ENCODE results near the gene NIPBL.
"Not testable (repeated sequence)": the region's sequence is repeated elsewhere in the genome, so short reads cannot be mapped to it uniquely, and the experiment has no call there.

The NIPBL gene

DNA sequence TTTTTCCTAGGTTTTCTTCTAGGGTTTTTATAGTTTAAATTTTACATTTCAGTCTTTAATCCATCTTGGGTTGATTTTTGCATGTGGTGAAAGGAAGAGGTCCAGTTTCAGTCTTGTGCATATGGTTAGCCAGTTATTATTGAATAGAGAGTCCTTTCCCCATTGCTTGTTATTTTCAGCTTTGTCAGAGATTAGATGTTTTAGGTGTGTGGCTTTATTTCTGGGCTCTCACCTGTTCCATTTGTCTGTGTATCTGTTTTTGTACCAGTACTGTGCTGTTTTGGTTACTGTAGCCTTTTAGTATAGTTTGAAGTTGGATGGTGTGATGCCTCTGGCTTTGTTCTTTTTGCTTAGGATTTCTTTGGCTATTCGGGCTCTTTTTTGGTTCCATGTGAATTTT is 25.8 kb downstream of the NIPBL start:
- FAIRE-seq, result no peak

DNA sequence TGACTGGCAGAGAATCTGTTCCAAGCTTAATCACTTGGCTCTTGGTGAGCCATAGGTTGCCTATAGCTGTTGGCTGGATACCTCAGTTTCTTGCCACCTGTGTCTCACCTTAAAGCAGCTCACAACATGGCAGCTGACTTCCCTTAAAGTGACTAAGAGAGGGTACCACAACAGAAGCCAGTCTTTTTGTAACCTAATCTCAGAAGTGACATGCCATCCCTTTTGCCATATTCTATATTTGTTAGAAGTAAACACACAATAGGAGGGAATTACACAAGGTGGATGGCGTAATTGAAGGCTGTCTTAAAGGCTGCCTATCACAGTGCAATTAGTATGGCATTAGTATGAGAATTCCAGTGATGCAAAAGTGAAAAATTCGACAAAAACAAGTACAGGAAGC is 28.1 kb downstream of the NIPBL start:
- no peak for FAIRE-seq

DNA sequence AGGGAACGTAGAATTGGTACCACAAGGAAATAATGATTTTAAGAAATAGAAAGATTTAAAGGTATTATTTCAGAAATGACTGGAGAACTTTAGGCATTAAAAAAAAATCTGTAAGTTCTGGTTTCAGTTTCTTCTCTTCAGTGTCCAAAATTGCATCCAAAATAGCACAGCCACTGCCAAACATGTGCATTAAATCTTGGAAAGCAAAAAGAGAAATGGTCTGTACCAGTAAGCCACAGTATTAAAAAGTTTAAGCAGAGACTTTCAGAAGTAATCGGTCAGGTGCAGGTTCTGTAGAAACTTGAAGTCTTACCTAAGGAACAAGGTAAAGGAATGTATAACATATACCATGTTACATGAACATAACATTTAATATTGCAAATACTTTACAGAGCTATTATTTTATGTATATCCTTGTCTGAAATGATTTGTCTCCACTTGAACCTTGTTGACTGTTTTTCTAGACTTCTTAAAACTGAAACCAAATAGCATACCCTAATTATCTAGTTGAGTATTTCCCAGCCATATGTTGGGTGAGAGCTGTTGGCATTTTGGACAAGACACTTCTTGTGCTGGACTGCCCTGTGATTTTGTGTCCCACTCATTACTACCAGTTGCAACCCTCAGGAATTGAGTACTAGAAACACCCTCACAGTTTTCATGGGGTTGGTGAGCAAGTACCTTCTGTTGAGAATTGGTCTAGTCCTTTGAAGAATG is 32.1 kb downstream of the NIPBL start:
- no peak for FAIRE-seq

DNA sequence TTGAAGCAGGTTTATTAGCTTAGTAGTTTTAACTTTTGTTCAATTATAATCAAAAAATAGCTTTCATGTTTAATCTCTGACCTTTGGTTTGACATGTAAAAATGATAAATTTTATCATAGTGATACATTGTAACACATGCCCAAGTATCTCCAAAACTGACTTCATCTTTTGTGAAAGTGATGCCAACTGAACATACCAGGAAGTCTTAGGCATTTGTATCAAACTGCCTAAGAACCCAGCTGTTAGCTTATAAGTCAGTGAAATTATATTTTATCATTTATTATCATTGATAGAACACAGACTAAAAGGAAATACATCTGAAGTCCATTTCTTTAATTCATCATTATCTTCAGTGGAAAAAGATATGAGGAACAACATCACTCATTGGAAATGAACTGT is 39.1 kb downstream of the NIPBL start:
- no peak for FAIRE-seq

DNA sequence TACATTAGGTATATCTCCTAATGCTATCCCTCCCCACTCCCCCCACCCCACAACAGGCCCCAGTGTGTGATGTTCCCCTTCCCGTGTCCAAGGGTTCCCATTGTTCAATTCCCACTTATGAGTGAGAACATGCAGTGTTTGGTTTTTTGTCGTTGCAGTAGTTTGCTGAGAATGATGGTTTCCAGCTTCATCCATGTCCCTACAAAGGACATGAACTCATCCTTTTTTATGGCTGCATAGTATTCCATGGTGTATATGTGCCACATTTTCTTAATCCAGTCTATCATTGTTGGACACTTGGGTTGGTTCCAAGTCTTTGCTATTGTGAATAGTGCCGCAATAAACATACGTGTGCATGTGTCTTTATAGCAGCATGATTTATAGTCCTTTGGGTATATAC is 40.0 kb downstream of the NIPBL start:
- FAIRE-seq, result not testable (repeated sequence)

DNA sequence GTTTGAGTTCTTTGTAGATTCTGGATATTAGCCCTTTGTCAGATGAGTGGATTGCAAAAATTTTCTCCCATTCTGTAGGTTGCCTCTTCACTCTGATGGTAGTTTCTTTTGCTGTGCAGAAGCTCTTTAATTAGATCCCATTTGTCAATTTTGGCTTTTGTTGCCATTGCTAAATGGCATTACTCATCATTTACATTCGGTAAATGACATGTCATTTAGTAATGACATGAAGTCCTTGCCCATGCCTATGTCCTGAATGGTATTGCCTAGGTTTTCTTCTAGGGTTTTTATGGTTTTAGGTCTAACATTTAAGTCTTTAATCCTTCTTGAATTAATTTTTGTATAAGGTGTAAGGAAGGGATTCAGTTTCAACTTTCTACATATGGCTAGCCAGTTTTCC is 40.8 kb downstream of the NIPBL start:
- not testable (repeated sequence) for FAIRE-seq

DNA sequence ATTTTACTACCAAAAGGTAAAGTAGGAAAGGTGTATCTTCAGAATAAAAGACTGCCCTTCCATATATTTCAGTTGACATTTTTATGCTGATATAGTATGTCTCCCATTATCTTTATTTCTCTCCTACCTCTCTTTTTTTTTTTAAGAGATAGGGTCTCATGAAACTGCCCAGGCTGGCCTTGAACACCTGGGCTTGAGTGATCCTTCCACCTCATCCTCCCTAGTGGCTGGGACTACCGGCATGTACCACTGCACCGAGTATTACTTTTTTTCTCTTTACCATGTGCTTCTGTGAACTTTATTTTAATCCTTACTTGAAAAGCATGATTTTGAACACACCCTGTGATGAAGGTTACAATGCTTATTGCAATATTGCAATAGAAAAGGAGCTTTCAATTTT is 42.7 kb downstream of the NIPBL start:
- FAIRE-seq, result no peak

DNA sequence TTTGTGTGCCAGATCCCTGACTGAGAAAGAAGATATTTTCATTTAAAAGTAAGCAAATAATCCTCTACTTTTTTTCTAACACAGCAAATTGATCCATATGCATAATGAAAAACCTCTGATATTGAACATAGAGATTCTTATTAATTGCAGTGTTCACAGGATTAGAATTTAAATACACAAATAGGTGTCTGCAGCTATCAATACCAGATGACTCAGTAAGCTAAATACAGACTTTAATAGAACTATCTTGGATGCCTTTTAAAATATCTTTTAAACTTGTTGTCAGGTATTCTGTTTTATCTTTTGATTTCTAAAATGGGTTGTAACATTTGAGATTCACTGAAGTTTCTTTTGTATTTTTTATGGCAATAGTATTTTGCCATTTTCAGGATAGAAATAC is 43.1 kb downstream of the NIPBL start:
- no peak for FAIRE-seq

DNA sequence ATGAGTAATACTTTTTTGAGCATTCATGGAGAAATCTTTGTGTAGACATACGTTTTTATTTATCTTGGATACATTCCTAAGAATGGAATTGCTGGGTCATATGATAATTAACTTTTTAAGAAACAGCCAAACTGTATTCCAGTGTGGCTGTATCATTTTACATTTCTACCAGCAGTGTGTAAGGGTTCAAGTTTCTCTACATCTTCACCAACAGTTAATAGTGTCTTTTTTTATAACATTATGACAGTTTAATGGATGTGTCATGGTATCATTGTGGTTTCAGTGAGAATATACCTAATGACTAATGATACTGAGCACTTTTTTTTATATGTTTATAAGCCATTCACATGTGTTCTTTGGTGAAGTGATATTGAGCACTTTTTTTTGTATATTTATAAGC is 52.4 kb downstream of the NIPBL start:
- FAIRE-seq, result peak; percentile 30

DNA sequence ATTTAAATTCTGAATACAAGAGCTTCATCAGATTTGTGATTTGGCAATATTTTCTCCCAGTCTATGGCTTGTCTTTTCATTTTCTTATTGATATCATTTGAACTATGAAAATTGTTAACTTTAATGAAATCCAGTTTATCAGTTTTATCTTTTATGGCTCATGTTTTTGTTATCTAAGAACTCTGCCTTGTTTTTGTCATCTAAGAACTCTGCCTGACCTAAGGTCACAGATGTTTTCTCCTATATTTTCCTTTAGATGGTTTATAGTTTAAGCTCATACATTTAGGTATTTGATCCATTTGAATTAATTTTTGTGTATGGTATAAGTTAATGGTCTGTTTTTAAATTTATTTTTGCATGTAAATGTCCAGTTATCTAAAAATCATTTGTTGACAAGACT is 52.9 kb downstream of the NIPBL start:
- FAIRE-seq, result peak; percentile 37

DNA sequence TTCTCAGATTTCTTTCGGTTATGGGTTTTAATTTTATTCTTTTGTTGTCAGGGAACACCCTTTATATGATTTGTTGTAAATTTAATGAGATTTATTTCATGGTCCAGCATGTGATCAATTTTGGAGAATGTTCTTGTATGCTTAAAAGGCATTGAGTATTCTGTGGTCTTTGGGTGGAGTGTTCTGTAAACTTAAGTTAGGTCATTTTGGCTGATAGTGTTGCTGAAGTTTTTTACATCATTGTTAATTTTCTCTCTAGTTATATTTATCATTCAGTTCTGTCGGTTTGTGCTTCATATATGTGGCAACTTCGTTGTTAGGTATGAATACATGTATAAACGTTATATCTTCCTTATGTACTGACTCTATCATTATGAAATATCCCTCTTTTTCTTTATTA is 55.5 kb downstream of the NIPBL start:
- FAIRE-seq, result no peak

DNA sequence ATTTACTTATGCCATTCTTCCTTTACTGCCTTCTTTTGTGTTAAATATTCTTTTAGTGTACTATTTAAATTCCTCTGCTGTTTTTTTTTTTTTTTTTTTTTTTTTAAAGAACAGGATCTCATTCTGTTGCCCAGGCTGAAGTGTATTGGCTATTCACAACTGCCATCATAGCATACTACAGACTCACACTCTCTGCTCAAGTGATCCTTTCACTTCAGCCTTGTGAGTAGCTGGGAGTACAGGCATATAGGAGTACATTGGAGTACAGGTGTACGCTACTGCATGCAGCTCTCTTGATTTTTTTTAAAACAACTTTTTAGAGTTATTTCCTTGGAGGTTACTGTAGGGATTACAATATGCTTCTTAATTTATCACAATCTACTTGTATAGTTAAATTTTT is 56.1 kb downstream of the NIPBL start:
- no peak for FAIRE-seq

DNA sequence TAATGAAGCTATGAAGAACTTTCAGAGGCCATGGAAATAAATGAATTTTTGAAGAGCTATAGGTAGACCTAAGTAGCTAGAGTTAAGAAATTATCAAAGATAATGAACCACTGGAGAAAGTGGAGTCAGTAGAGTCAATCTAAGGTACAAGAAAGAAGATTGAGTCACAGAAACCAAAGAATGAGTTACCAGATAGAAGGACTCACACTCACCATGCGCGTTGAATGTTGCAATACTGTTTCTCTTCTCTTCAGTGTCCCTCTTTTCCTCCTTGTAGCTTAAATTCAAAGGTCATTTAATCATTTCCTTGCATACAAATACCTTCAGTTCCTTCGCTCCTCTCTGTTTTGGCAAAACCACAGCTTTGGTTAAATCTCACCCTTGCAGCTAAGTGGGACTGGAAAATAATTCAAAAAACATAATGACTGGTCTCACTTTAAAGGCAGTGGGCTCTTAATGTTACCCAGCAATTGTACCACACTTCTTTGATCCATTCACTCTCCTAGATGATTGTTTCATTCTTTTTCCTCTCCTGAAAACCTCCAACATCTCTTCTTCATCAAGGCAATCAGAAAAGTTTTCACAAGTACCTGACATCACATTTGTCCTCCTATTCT is 58.3 kb downstream of the NIPBL start:
- no peak for FAIRE-seq

DNA sequence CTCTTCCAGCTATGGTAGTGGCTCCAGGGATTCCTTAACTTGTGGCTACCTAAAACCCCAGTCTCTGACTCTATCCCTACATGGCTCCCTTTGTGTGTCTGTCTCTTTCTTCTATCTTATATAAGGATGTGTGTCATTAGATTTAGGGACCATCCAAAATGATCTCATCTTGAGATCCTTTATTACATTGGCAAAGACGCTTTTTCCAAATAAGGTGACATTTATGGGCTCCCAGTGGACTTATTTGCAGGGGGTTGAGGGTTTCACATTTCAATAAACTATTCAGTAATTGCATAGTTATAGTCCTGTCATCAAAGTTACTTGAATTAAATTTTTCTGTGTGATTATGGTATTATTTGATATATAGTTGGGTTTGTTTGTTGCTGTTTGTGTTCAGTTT is 59.2 kb downstream of the NIPBL start:
- FAIRE-seq, result no peak

DNA sequence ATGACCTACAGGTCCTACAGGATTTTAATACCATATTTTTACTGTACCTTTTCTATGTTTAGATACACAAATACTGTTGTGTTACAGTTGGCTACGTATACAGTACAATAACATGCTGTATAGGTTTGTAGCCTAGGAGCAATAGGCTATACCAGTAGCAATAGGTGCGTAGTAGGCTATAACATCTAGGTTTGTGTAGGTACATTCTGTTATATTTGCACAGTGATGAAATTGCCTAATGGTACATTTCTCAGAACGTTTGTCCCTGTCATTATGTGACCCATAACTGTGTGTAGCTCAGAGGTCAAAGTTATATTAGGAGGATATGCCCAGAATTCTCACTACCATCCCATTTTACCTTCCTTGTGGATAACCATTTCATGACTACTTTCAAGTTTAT is 59.7 kb downstream of the NIPBL start:
- no peak for FAIRE-seq

DNA sequence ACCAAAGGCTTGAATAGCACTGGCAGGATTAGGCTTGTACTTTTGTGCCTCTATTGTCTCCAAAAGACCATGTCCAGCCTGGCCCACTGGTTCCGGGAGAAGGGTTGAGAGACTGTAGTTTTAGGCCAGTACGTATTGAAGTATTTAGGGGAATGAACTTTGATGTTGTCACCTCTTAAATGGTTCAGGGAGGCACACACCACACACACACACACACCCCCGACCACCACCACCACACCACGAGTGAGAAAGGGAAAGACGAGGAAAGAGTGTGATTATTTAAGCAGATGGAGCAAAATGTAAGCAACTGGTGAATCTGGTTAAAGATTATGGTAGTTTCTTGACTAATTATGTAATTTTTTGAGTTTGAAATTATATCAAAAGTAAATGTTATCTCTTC is 61.6 kb downstream of the NIPBL start:
- no peak for FAIRE-seq

DNA sequence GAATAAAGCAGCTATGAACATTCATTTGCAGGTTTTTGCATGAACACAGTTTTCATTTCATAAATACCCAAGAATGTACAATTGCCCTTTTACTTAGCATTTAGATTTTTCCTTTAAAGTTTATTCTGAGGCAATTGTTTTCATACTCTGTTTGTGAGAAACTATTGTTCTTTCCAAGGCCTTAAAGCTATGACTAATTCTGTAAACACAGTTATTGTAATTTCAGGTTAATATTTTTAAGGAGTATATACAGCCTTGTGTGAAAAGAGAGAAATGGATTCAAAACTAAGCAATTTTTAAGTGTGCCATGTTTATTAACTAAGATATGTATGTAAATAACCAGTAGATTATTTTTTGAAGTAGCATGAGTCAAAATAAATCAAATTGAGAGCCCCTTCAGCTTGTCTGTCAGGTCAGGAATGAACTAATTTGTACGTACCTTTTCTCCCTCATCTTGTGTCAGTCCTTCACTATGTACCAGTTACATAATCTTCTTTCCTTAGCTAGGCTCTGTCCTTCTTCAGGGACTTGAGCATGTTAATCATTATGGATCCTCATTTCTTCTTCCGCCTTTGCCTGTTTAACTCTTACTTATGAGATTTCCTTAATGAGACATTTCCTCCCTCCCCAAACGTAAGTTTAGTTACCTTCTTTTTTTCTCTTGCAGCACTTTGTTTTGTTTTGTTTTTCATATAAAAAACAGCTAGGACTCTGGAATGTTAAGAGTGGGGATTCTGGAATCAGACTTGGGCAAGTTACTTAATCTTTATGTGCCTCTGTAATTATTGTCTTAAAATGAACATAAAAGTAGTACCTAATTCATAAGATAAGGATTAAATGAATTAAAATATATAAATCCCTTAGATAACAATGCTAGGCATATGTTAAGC is 63.6 kb downstream of the NIPBL start:
- FAIRE-seq, result no peak

DNA sequence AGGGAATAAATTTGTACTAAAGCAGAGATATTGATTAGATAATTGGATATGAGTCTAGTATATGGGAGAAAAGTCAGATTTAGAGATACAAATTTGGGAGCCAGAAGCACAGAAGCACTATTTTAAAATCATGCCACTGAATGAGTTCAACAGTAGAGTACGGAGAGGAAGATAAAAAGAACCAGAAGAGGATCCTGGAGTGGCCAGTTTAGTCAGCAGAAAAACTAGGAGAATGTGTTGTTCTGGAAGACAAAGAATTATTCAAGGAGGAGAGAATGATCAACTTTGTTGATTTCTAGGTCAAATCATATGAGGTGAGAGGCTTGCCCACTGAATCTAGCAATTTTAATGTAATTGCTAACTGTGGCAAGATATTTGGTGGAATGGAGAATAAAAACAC is 67.0 kb downstream of the NIPBL start:
- FAIRE-seq, result no peak

DNA sequence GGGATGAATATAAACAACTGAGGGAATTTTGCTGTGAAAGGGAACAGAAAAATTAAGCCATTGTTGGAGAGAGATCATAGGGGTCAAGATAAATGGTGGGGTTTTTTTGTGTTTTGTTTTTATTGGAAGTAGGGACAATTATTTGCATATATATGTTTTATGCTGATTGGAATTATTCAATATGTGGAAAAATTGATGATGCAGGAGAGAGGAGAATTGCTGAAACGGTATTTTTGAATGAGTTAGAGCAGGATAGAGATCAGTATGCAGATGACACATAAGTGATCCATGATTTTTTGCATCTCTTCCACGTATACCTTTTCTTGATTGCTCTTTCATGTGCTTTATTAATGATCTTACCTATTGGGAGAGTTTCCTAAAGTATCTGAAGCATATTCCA is 67.5 kb downstream of the NIPBL start:
- no peak for FAIRE-seq

DNA sequence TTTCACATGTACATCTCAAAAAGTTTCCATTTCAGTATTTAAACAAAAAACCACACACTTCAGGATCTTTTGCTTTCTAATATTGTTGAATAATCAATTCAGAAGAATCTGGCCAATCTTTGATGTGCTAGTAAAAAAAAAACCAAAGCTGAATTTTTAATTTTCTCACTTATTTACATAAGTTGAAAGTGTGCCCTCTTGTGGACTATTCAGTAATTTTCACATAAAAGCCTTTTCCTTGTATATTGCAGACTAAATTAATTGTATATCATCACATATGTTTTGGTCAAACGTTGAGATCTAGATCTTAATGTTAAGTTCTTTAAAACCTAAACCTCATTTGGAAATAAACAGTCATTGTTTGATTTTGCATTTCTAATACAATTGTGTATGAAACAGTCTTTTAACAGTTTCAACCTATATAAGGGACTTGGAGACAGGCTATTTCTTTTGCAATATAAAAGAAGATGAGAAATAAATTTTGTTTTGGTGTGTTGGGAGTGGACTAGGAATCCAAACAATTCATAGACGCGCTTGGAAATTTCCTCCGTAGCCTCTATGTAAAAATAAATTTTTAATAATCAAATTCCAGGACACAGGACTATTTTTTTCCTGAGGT is 68.1 kb downstream of the NIPBL start:
- peak; percentile 97 for FAIRE-seq

DNA sequence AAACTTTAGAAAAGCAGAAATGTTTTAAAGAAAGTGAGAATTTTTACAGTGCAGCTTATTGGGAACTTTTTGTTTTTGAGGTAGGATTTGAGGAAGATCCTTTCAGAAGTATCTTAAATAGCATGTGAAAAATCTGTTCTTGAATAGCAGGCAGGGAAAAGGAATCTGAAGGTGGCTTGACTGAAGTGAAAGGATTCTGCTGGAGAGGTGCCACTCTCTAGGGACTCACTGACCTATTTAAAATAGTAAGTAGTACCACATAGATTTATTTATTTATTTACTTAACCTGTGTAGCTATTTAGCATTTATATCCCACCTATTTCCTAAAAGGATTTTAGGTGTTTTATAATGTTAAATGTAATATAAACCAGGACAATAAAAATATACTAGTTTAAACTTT is 69.1 kb downstream of the NIPBL start:
- FAIRE-seq, result no peak

DNA sequence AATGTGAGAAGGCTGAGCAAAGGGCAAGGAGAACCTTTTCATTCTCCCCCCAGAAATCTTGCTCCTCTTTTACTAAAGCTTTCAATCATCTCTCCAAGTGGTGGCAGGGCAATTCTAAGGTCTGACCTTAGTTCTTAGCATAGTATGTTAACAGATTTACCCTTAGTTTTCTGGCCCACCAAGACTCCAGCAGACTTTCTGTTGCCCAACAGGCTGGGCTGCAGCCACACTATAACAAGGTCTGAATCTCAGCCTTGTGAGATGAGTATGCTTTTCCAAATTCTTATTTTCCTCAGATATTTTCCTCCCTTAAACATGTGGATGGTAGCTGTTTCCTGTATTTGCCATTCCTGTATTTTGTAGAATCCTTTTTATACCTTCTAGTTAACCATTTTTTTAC is 69.5 kb downstream of the NIPBL start:
- FAIRE-seq, result no peak

DNA sequence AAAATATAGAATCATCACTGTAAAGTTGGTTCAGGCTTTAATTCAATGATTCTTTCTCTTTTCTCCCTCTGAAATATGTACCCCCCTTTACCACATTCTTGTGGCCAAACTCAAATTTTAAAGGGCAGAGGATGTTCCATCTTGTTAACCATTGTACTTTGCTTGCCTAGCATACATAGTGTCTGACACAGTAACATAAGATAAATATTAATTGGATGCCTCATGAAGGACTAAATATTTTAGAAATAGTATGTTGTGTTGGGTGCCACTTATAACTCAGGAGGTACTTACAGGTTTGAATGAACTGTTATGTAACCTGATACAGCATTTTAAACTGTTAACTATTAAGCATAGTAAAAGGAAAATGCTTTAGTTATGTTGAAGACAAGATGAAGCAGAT is 71.5 kb downstream of the NIPBL start:
- no peak for FAIRE-seq

DNA sequence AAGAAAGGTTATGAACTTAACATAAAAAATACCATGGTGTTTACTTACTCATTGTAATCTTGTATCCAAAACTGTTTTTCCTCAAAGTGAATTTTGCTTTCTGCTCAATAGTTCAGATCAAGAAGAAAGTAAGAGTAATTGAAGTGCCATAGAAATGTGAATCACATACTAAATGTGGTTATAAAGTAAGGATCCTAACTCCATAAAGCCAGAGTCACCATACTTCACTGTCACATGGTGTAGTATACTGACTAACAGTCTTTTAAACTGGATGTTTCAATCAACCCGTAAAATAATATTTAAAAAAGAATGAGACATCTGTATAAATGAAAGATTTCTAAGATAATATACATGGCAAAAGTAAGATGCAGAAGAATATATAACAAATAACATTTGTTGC is 72.1 kb downstream of the NIPBL start:
- FAIRE-seq, result no peak

Measured in A204.1 (cell line).